Neural cell (in vitro differentiated cells): ENCODE results near the gene CADM4.

Source experiments
- EZH2 ChIP-seq: fragments of 200-600, 300-800 bp; shearing (Covaris generic), sonication (generic); IDR thresholded peaks from 2 replicates; pipeline ENCODE4 v1.6.1; 2014; ENCODE audit warnings: antibody characterized with exemption, low read length, borderline replicate concordance, mild to moderate bottlenecking; ENCODE audit not compliant: insufficient read depth, poor library complexity, severe bottlenecking
- TAF1 ChIP-seq: IDR thresholded peaks from 2 replicates; pipeline ENCODE4 v1.6.1; 2012; ENCODE audit warnings: low read depth
- TF ChIP-seq, protein P1 (sequence below): fragments of 450-650 bp; IDR thresholded peaks from 2 replicates; pipeline ENCODE4 v1.5.1; 2014; ENCODE audit warnings: antibody characterized with exemption, mild to moderate bottlenecking, moderate library complexity; ENCODE audit not compliant: poor library complexity, severe bottlenecking

DNA sequence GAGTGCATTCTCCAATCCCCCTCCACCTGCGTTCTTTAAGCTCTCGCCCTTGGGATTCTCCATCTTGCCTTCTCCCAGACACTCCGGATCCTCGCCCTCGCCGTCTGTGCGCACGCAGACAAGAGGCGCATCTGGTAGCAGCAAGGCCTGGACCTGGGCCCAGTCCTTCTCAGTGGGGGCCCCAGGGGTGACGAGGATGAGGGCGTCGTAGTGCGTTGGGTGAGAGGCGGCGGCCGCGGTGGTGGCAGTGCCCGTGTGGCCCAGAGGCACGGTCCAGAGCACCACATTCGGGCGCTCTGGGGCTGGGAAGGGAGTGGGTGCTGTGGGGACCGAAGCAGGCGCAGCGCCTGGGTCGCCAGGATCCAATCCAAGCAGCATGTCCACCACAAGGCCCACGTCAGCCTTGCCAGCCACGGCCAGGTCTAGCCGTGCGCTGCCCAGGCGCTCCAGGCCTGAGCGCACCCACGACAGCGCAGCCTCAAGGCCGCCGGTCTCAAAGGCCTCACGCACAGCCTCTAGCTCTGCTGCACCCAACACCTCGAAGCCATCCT, 46.8 kb downstream of the CADM4 start:
- TF ChIP-seq, protein P1, sequence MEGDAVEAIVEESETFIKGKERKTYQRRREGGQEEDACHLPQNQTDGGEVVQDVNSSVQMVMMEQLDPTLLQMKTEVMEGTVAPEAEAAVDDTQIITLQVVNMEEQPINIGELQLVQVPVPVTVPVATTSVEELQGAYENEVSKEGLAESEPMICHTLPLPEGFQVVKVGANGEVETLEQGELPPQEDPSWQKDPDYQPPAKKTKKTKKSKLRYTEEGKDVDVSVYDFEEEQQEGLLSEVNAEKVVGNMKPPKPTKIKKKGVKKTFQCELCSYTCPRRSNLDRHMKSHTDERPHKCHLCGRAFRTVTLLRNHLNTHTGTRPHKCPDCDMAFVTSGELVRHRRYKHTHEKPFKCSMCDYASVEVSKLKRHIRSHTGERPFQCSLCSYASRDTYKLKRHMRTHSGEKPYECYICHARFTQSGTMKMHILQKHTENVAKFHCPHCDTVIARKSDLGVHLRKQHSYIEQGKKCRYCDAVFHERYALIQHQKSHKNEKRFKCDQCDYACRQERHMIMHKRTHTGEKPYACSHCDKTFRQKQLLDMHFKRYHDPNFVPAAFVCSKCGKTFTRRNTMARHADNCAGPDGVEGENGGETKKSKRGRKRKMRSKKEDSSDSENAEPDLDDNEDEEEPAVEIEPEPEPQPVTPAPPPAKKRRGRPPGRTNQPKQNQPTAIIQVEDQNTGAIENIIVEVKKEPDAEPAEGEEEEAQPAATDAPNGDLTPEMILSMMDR, result no peak
- TF ChIP-seq TAF1, result no peak
- TF ChIP-seq EZH2, result no peak
